NB4 (cell line): Measurements from ENCODE around the gene WHAMM.

Experiments
- POLR2A ChIP-seq: IDR thresholded peaks from 2 replicates; pipeline ENCODE4 v1.6.1; 2011; ENCODE audit warnings: mild to moderate bottlenecking; ENCODE audit not compliant: insufficient read length; ENCODE audit errors: extremely low read depth
- TF ChIP-seq, protein P1 (sequence below): IDR thresholded peaks from one replicate; pipeline ENCODE4 v1.5.1; 2012; ENCODE audit warnings: low read depth, low read length
- TF ChIP-seq, protein P2 (sequence below): IDR thresholded peaks from 2 replicates; pipeline ENCODE4 v1.6.1; 2011; ENCODE audit warnings: low read depth, low read length

DNA sequence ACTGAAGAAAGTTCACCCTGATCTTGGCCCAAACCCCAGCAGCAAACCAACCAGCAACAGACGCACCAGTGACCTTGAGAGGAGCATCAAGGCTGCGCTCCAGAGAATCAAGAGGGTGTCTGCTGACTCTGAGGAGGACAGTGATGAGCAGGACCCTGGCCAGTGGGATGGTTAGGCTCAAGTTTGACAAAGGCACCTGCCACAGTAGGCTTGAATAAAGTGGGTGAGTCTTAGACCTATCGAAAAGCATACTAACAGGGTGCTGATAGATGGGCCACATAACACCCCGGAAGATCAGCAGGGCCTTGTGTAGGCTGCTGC is 23.9 kb downstream of the WHAMM start:
- TF ChIP-seq POLR2A: no peak
- TF ChIP-seq, protein P1, sequence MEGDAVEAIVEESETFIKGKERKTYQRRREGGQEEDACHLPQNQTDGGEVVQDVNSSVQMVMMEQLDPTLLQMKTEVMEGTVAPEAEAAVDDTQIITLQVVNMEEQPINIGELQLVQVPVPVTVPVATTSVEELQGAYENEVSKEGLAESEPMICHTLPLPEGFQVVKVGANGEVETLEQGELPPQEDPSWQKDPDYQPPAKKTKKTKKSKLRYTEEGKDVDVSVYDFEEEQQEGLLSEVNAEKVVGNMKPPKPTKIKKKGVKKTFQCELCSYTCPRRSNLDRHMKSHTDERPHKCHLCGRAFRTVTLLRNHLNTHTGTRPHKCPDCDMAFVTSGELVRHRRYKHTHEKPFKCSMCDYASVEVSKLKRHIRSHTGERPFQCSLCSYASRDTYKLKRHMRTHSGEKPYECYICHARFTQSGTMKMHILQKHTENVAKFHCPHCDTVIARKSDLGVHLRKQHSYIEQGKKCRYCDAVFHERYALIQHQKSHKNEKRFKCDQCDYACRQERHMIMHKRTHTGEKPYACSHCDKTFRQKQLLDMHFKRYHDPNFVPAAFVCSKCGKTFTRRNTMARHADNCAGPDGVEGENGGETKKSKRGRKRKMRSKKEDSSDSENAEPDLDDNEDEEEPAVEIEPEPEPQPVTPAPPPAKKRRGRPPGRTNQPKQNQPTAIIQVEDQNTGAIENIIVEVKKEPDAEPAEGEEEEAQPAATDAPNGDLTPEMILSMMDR: no peak
- TF ChIP-seq, protein P2, sequence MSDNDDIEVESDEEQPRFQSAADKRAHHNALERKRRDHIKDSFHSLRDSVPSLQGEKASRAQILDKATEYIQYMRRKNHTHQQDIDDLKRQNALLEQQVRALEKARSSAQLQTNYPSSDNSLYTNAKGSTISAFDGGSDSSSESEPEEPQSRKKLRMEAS: no peak
